GM06990 (cell line): ENCODE data around the gene DENND11.
"Not testable (repeated sequence)": the region's sequence is repeated elsewhere in the genome, so short reads cannot be mapped to it uniquely, and the experiment has no call there.

ENCODE experiments used
- DNase-seq: peaks from one replicate; pipeline ENCODE4 v3.0.0-alpha.2; 2011; ENCODE audit not compliant: insufficient read length; ENCODE audit errors: extremely low read depth
- H3K27me3 ChIP-seq: replicated peaks from 2 replicates; pipeline ENCODE4 v1.6.0; 2011; ENCODE audit warnings: low read length; ENCODE audit not compliant: control insufficient read depth, insufficient read depth
- H3K36me3 ChIP-seq: 2 replicates; pipeline ENCODE4 v1.5.1; 2011; ENCODE audit warnings: low read length; ENCODE audit not compliant: control insufficient read depth, insufficient read depth
- H3K4me3 ChIP-seq: replicated peaks from 2 replicates; pipeline ENCODE4 v1.5.1; 2011; ENCODE audit warnings: low read depth, mild to moderate bottlenecking, control low read depth, low read length
- TF ChIP-seq, protein P1 (sequence below): IDR thresholded peaks from 2 replicates; pipeline ENCODE4 v1.5.1; 2011; ENCODE audit warnings: low read length, control low read depth, mild to moderate bottlenecking, inconsistent platforms; ENCODE audit not compliant: insufficient read depth, poor library complexity, severe bottlenecking

DENND11 gene

DNA sequence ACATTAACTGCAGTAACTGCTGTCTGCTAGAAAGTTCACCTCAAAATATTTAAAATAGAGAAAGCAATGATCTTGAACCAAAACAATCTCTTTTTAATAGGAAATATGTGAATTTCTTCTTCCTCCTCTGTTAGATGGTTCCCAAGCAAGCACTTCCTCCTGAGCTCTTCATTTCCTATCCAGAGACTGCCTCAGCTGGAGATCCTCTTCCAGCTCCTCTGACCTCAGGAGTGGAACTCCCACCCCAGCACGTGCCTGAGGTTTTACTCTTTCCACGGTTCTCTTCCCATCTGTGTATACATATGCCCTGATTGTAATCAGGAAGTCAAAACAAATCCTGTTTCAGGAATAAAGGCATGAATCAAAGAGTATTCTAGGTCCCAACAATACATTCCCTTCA is 5.6 kb downstream of the DENND11 start:
- no peak for DNase-seq
- Histone ChIP-seq H3K36me3 (no peaks in the 10 kb centered on the region), H3K27me3 (no peaks in the 10 kb centered on the region), H3K4me3 (no peak overlapping the region)
- TF ChIP-seq, protein P1, sequence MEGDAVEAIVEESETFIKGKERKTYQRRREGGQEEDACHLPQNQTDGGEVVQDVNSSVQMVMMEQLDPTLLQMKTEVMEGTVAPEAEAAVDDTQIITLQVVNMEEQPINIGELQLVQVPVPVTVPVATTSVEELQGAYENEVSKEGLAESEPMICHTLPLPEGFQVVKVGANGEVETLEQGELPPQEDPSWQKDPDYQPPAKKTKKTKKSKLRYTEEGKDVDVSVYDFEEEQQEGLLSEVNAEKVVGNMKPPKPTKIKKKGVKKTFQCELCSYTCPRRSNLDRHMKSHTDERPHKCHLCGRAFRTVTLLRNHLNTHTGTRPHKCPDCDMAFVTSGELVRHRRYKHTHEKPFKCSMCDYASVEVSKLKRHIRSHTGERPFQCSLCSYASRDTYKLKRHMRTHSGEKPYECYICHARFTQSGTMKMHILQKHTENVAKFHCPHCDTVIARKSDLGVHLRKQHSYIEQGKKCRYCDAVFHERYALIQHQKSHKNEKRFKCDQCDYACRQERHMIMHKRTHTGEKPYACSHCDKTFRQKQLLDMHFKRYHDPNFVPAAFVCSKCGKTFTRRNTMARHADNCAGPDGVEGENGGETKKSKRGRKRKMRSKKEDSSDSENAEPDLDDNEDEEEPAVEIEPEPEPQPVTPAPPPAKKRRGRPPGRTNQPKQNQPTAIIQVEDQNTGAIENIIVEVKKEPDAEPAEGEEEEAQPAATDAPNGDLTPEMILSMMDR, result no peak

DNA sequence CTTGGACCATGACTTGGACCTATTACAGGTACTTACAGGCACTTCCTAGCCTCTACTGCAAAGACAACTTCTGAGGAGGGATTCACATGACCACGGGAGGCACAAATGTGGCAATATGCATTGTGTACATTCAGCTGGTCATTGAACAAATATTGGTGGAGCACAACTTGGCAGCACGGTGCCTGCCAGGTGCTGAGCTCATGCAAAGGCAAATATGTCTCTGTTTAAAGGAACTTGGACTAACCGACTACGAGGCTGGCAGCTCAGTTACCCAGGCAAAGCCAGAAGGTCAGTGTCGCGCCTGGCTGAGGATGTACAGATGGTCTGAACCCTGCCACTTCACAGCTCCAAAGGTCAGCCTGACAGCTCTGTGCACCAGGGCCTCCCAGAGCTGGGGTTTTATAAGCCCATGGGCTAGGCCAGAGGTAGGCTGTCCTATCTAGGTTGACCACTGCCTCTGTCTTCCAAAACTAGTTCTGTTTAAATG is 6.1 kb downstream of the DENND11 start:
- Histone ChIP-seq H3K36me3 (no peaks in the 10 kb centered on the region), H3K4me3 (no peak overlapping the region), H3K27me3 (no peaks in the 10 kb centered on the region)
- TF ChIP-seq, protein P1, result no peak
- no peak for DNase-seq

DNA sequence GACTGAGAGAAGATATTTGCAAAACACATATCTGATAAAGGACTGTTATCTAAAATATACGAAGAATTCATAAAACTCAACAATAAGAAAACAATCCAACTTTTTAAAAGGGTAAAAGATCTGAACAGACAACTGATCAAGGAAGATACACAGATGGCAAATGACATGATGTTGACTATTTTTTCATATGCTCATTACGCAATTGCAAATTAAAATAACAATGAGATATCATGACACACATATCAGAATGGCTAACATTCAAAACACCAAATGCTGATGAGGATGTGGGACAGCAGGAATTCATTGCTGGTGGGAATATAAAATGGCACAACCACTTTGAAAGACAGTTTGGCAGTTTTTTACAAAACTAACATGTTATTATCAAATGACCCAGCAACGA is 8.9 kb downstream of the DENND11 start:
- H3K36me3 ChIP-seq, result no peaks in the 10 kb centered on the region
- no peak for DNase-seq
- TF ChIP-seq, protein P1, result no peak
- no peak overlapping the region for H3K4me3 ChIP-seq
- H3K27me3 ChIP-seq, result no peaks in the 10 kb centered on the region

DNA sequence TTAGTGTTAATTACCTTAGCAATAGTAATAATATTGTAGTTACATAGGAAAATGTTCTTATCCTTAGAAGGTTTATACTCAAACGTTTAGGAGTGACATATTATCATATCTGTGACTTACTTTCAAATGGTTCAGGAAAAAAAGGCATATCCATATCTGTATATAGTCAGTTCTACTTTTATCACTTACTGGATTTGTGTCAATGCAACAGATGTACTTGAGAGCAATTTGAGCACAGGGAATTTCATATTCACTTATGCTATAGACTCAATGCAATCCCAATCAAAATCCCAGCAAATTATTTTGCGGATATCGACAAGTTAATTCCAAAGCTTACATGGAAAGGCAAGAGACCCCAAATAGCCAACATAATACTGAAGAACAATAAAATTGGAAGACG is 10.0 kb downstream of the DENND11 start:
- DNase-seq, result no peak
- Histone ChIP-seq H3K4me3 (no peak overlapping the region), H3K36me3 (no peaks in the 10 kb centered on the region), H3K27me3 (no peaks in the 10 kb centered on the region)
- TF ChIP-seq, protein P1, result no peak

DNA sequence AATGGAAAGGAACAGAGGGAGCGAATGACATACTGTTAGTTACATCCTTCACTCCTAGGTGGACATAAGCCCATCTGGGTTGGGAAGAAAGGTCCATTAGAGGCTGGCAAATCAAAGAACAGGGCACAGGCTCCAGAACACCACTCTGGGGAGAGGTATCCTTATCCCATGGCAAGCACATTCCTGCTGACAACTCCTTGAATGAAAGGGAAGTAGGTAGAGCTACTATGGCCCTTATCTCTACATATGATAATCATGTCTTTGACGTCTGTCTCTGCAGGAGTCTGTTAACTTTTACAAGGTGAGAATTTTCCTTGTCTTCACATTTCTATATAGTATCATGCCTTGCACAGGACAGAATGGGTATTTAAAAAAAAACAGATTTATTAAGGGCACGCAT is 10.4 kb downstream of the DENND11 start:
- TF ChIP-seq, protein P1, result no peak
- no peak for DNase-seq
- H3K4me3 ChIP-seq, result no peak overlapping the region
- H3K36me3 ChIP-seq, result no peaks in the 10 kb centered on the region
- H3K27me3 ChIP-seq, result no peaks in the 10 kb centered on the region

DNA sequence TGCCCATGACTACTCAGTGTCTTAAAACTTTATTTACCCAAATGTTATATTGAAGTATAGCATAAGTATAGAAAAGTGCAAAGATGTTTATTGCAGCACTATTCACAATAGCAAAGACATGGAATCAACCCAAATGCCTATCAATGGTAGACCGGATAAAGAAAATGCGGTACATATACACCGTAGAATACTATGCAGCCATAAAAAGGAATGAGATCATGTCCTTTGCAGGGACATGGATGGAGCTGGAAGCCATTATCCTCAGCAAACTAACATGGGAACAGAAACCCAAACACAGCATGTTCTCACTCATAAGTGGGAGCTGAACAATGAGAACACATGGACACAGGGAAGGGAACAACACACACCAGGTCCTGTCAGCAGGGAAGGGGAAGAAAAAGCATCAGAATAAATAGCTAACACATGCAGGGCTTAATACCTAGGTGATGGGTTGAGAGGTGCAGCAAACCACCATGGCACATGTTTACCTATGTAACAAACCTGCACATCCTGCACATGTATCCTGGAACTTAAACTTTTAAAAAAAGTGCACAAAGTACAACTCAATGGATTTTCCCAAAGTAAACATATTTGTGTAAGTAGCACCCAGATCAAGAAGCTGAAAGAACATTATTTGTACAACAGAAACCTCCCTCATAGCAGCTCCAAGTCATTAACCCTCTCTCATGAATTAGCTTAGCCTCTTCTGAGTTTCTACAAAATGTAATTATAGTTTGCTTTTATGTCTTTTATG is 12.7 kb downstream of the DENND11 start:
- H3K27me3 ChIP-seq, H3K4me3 ChIP-seq, DNase-seq, H3K36me3 ChIP-seq: not testable (repeated sequence)
